Naive thymus-derived CD4-positive, alpha-beta T cell (primary cell): ENCODE data around the gene CDH3. TPM values are rescaled to one million over a fixed set of nuclear protein-coding genes. Genes with fewer than 3 reads are reported as not detected.

ENCODE experiments used
- ATAC-seq: fragments of 150-1000 bp; cut with Tn5 transposase; 2 replicates; pipeline ENCODE4 v1.10.0; 2021; ENCODE audit warnings: mild to moderate bottlenecking, moderate library complexity
- CTCF ChIA-PET: fragments of 350-600 bp; sonication (Branson Sonifier 250); formaldehyde crosslinking; loops from one replicate; lab custom pipeline; 2021; ENCODE audit warnings: antibody characterized with exemption; lab: Charles Lee
- POLR2A ChIA-PET: fragments of 350-600 bp; sonication (Branson Sonifier 250); formaldehyde crosslinking; loops from one replicate; lab custom pipeline; 2021; ENCODE audit warnings: antibody characterized with exemption, inconsistent platforms; lab: Charles Lee
- DNase-seq, 9 donors: peaks; one replicate each; pipeline versions ENCODE4 v3.0.0 to v3.0.0-alpha.2; 2020 to 2022; ENCODE audit warnings: mixed read lengths in 1 of 9
- H3K27ac ChIP-seq: one replicate; pipeline ENCODE4 v1.7.0; 2013; ENCODE audit warnings: mild to moderate bottlenecking, low read depth, low read length, moderate library complexity
- H3K27me3 ChIP-seq, 2 donors: one replicate each; pipeline ENCODE4 v1.7.0; 2013; ENCODE audit warnings: low read length in 2 of 2, mild to moderate bottlenecking in 2 of 2, moderate library complexity in 2 of 2; ENCODE audit not compliant: control insufficient read depth in 2 of 2, insufficient read depth in 2 of 2
- H3K36me3 ChIP-seq, 3 experiments: 1 replicate in 2 of 3; 2 replicates in 1 of 3; pipeline ENCODE4 v1.7.0; 2013; ENCODE audit warnings: low read length in 3 of 3, mild to moderate bottlenecking in 3 of 3, moderate library complexity in 1 of 3; ENCODE audit not compliant: insufficient read depth in 3 of 3, control insufficient read depth in 2 of 3
- H3K4me1 ChIP-seq, 2 donors: one replicate each; pipeline ENCODE4 v1.7.0; 2013; ENCODE audit warnings: low read length in 2 of 2, mild to moderate bottlenecking in 2 of 2, moderate library complexity in 1 of 2; ENCODE audit not compliant: control insufficient read depth in 2 of 2, insufficient read depth in 2 of 2
- H3K4me3 ChIP-seq: 2 replicates; pipeline ENCODE4 v1.7.0; 2013; ENCODE audit warnings: mild to moderate bottlenecking, low read length
- H3K9me3 ChIP-seq, 3 experiments: 1 replicate in 2 of 3; 2 replicates in 1 of 3; pipeline ENCODE4 v1.7.0; 2013; ENCODE audit warnings: low read length in 3 of 3; ENCODE audit not compliant: control insufficient read depth in 2 of 3
- H3K27ac Mint-ChIP-seq, 9 donors: one replicate each; pipeline ENCODE4 v1.8.0; 2020 to 2022; ENCODE audit warnings: mixed read lengths in 9 of 9, mild to moderate bottlenecking in 8 of 9, moderate library complexity in 5 of 9, inconsistent platforms in 2 of 9
- H3K27me3 Mint-ChIP-seq, 5 donors: one replicate each; pipeline ENCODE4 v1.8.0; 2021 to 2022; ENCODE audit warnings: mixed read lengths in 5 of 5, mild to moderate bottlenecking in 1 of 5
- H3K36me3 Mint-ChIP-seq, 5 donors: one replicate each; pipeline ENCODE4 v1.8.0; 2020 to 2022; ENCODE audit warnings: mixed read lengths in 5 of 5, mild to moderate bottlenecking in 3 of 5, inconsistent platforms in 1 of 5
- H3K4me1 Mint-ChIP-seq, 7 donors: one replicate each; pipeline ENCODE4 v1.8.0; 2020 to 2022; ENCODE audit warnings: mixed read lengths in 7 of 7, mild to moderate bottlenecking in 3 of 7, inconsistent platforms in 1 of 7
- H3K4me3 Mint-ChIP-seq, 10 donors: one replicate each; pipeline ENCODE4 v1.8.0; 2020 to 2022; ENCODE audit warnings: mild to moderate bottlenecking in 10 of 10, mixed read lengths in 10 of 10, moderate library complexity in 6 of 10, inconsistent platforms in 2 of 10
- H3K9me3 Mint-ChIP-seq, 11 donors: one replicate each; pipeline ENCODE4 v1.8.0; 2020 to 2022; ENCODE audit warnings: mixed read lengths in 11 of 11, mild to moderate bottlenecking in 4 of 11, inconsistent platforms in 1 of 11, moderate library complexity in 1 of 11
- intact Hi-C, 2 donors: fragments of 100-400 bp; cut with micrococcal nuclease; formaldehyde crosslinking; loops; one replicate each; pipeline ENCODE4 v1.15.1; 2023
- polyA plus RNA-seq, 2 donors: library from polyadenylated mRNA; unstranded; fragments of 300-500 nt; fragmentation: Illumina TruSeq; gene quantifications; one replicate each; pipeline ENCODE4 v1.2.3, GENCODE V29; 2021
- total RNA-seq, 6 experiments: library from RNA in 5 of 6; stranded (reverse) in 5 of 6; gene quantifications; 1 replicate in 5 of 6; 2 replicates in 1 of 6; pipeline ENCODE4 v1.2.3 and lab custom pipeline; 2021 to 2026

The CDH3 gene
- total and polyA plus RNA-seq, 7 experiments from 2014 or later: 0.24 to 0.78 (median 0.51) TPM; not detected in 2

GRCh38 chr16:68644296-68644695 is 814 bp upstream of the CDH3 start:
- POLR2A ChIA-PET: interaction anchor here (0.7 kb wide), 1 partner anchor 1862 kb away, joined by 3 read pairs; no protein-coding TSS in a partner anchor
- Histone ChIP-seq H3K27me3 (peaks cover 0 to 18% of the 10 kb centered on the region in 2 donors), H3K27ac (no peak overlapping the region), H3K36me3 (no peaks in the 10 kb centered on the region), H3K4me3 (no peak overlapping the region), H3K4me1 (peaks cover 7 to 16% of the 10 kb centered on the region in 2 donors), H3K9me3 (no peaks in the 10 kb centered on the region)
- Mint-ChIP-seq H3K27ac (no peak overlapping the region), H3K36me3 (peaks cover 0 to 6% (median 0%) of the 10 kb centered on the region in 5 donors), H3K4me3 (peak overlapping the region; percentile 50 to 82 (median 72)), H3K4me1 (peaks cover 6 to 18% (median 14%) of the 10 kb centered on the region in 7 donors), H3K9me3 (peaks cover 0 to 3% (median 0%) of the 10 kb centered on the region in 11 donors), H3K27me3 (peaks cover 43 to 66% (median 62%) of the 10 kb centered on the region in 5 donors)
- CTCF ChIA-PET: no interaction called here
- DNase-seq (no peak), ATAC-seq (no peak)
- intact Hi-C loops: no loop called here

GRCh38 chr16:68645494-68646388 is 631 bp downstream of the CDH3 start:
- H3K27me3 Mint-ChIP-seq: peaks cover 50 to 73% (median 65%) of the 10 kb centered on the region in 5 donors
- CTCF ChIA-PET: no interaction called here
- peaks cover 6 to 18% (median 14%) of the 10 kb centered on the region in 7 donors for H3K4me1 Mint-ChIP-seq

DNA sequence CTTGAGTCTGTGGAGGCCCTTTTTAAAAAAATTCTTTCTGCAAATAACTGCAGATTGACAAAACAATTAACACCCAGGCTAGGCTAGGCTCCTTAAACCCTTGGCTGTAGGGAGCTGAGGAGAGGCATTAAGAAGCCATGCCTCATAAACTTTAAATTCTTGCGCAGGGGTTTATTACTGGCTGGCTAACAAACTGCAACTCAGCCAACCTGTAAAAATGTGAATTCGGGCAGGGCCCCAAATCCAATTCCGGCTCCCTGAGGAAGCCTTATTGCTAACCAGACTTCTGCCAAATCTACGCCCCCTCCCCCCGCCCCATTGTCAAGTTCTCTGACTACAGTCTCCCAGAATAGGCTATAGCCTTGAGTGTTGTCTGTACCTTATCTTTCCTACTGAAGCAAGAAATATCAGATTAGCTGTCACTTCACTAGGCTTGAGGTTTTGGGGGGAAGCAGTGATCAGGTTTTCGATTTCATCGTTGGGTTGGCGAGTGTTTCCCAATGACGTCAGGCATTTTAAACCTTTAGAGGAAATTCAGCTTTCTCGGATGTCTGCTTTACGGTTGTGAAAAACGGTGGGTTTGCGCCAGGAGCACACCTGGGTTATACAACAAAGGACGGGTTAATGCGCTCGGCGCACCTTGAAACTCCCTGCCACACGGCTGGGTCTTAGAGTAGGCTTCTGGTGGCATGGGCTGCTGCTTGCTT is 2.0 kb downstream of the CDH3 start:
- peak overlapping the region in 3 of 10 donors; percentile 51 to 71 (median 54) for H3K4me3 Mint-ChIP-seq
- no peak overlapping the region for H3K27ac Mint-ChIP-seq
- H3K9me3 ChIP-seq: no peaks in the 10 kb centered on the region
- peaks cover 0 to 18% of the 10 kb centered on the region in 2 donors for H3K27me3 ChIP-seq
- intact Hi-C loops: no loop called here
- ATAC-seq (no peak), DNase-seq (no peak)
- POLR2A ChIA-PET: no interaction called here
- no peaks in the 10 kb centered on the region for H3K36me3 ChIP-seq
- H3K4me3 ChIP-seq: no peak overlapping the region
- H3K36me3 Mint-ChIP-seq: peaks cover 0 to 4% (median 0%) of the 10 kb centered on the region in 5 donors
- CTCF ChIA-PET: no interaction called here
- peaks cover 6 to 18% (median 14%) of the 10 kb centered on the region in 7 donors for H3K4me1 Mint-ChIP-seq
- peaks cover 51 to 68% (median 56%) of the 10 kb centered on the region in 5 donors for H3K27me3 Mint-ChIP-seq
- no peak overlapping the region for H3K27ac ChIP-seq
- peaks cover 7 to 16% of the 10 kb centered on the region in 2 donors for H3K4me1 ChIP-seq
- H3K9me3 Mint-ChIP-seq: no peaks in the 10 kb centered on the region

More at GRCh38 chr16:68645494-68646388, 631 bp downstream of the CDH3 start:
- intact Hi-C loops: no loop called here
- Histone ChIP-seq H3K4me1 (peaks cover 7 to 16% of the 10 kb centered on the region in 2 donors), H3K4me3 (peak overlapping the region; percentile 39), H3K27me3 (peaks cover 0 to 18% of the 10 kb centered on the region in 2 donors), H3K9me3 (no peaks in the 10 kb centered on the region), H3K27ac (no peak overlapping the region), H3K36me3 (no peaks in the 10 kb centered on the region)
- POLR2A ChIA-PET: no interaction called here
- Mint-ChIP-seq H3K27ac (no peak overlapping the region), H3K4me3 (peak overlapping the region in 8 of 10 donors; percentile 9 to 81 (median 47)), H3K9me3 (peaks cover 0 to 2% (median 0%) of the 10 kb centered on the region in 11 donors), H3K36me3 (peaks cover 0 to 6% (median 0%) of the 10 kb centered on the region in 5 donors)
- DNase-seq (no peak), ATAC-seq (peak; percentile 27)

DNA sequence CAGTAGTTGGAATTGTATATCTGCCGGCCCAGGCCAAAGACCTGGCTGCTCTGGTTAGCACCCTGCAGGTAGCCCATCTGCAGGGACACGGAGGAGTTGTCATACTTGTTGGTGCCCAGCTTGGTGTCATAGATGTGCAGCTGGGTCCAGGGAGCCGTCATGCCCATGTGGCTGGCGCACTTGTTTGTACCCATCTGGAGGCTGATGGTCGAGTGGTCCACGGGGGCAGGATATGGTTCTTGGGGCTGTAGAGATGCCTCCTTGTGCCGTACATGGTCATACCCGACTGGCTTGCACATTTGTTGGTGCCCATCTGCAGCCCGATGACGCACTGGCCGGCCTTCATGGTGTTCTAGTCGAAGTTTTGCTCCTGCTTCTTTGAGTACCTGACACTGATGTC is 6.0 kb downstream of the CDH3 start:
- H3K9me3 ChIP-seq: no peaks in the 10 kb centered on the region
- DNase-seq (no peak), ATAC-seq (no peak)
- no peaks in the 10 kb centered on the region for H3K9me3 Mint-ChIP-seq
- no peak overlapping the region for H3K4me3 ChIP-seq
- peaks cover 20 to 46% (median 32%) of the 10 kb centered on the region in 5 donors for H3K27me3 Mint-ChIP-seq
- H3K27ac ChIP-seq: no peak overlapping the region
- intact Hi-C loops: no loop called here
- H3K4me1 ChIP-seq: peaks cover 0 to 2% of the 10 kb centered on the region in 2 donors
- H3K4me1 Mint-ChIP-seq: peaks cover 0 to 5% (median 0%) of the 10 kb centered on the region in 7 donors
- no peaks in the 10 kb centered on the region for H3K36me3 Mint-ChIP-seq
- ChIA-PET POLR2A (no interaction called here), CTCF (no interaction called here)
- no peaks in the 10 kb centered on the region for H3K36me3 ChIP-seq
- H3K4me3 Mint-ChIP-seq: no peak overlapping the region
- no peak overlapping the region for H3K27ac Mint-ChIP-seq
- H3K27me3 ChIP-seq: peaks cover 0 to 7% of the 10 kb centered on the region in 2 donors

DNA sequence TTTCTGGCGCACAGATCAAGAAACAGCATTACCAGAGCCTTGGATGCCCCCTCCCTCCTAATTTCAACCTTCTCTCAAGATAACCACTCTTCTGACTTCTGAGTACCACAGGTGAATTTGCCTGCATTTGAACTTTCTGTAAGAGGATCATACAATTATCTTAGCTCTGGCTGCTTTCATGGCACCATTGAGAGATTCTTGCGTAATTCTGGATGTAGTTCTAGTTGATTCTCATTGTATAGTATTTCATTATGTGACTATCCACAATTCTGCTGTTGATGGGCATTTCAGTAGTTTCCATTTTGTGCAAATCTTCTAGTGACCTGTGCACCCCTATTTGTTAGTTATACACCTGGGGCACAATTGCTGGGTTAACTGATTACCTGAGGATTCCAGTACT is 7.5 kb downstream of the CDH3 start:
- H3K4me1 ChIP-seq: no peaks in the 10 kb centered on the region
- H3K27me3 ChIP-seq: peaks cover 0 to 5% of the 10 kb centered on the region in 2 donors
- Mint-ChIP-seq H3K27me3 (peaks cover 5 to 38% (median 30%) of the 10 kb centered on the region in 5 donors), H3K9me3 (no peaks in the 10 kb centered on the region), H3K36me3 (no peaks in the 10 kb centered on the region), H3K27ac (no peak overlapping the region), H3K4me3 (no peak overlapping the region), H3K4me1 (peaks cover 0 to 2% (median 0%) of the 10 kb centered on the region in 7 donors)
- ChIA-PET POLR2A (no interaction called here), CTCF (no interaction called here)
- intact Hi-C loops: no loop called here
- H3K27ac ChIP-seq: no peak overlapping the region
- no peak for DNase-seq
- no peak overlapping the region for H3K4me3 ChIP-seq
- no peak for ATAC-seq
- H3K9me3 ChIP-seq: no peaks in the 10 kb centered on the region
- no peaks in the 10 kb centered on the region for H3K36me3 ChIP-seq

- CTCF ChIA-PET: no interaction called here
- Histone ChIP-seq H3K9me3 (no peaks in the 10 kb centered on the region), H3K4me3 (no peak overlapping the region), H3K4me1 (no peaks in the 10 kb centered on the region), H3K36me3 (no peaks in the 10 kb centered on the region), H3K27me3 (no peaks in the 10 kb centered on the region), H3K27ac (no peak overlapping the region)
- Mint-ChIP-seq H3K4me3 (no peak overlapping the region), H3K27ac (no peak overlapping the region), H3K4me1 (peaks cover 0 to under 1% (median 0%) of the 10 kb centered on the region in 7 donors), H3K27me3 (peaks cover 4 to 13% (median 9%) of the 10 kb centered on the region in 5 donors), H3K36me3 (no peaks in the 10 kb centered on the region), H3K9me3 (no peaks in the 10 kb centered on the region)
- intact Hi-C loops: no loop called here
- POLR2A ChIA-PET: no interaction called here
- DNase-seq (no peak), ATAC-seq (no peak)
Observed at GRCh38 chr16:68655806-68656205, 10.7 kb downstream of the CDH3 start.
